GM18508 (cell line): Measurements from ENCODE around the gene ENOX2.

ENCODE experiments used
- ATAC-seq: cut with Tn5 transposase; IDR thresholded peaks from one replicate; pipeline ENCODE4 v1.9.1; 2021; ENCODE audit warnings: moderate number of reproducible peaks; ENCODE audit not compliant: insufficient read depth, unreplicated experiment

The ENOX2 gene

GRCh38 chrX:130771648-130772047 lies 131.4 kb downstream of the ENOX2 start:
- no peak for ATAC-seq

DNA sequence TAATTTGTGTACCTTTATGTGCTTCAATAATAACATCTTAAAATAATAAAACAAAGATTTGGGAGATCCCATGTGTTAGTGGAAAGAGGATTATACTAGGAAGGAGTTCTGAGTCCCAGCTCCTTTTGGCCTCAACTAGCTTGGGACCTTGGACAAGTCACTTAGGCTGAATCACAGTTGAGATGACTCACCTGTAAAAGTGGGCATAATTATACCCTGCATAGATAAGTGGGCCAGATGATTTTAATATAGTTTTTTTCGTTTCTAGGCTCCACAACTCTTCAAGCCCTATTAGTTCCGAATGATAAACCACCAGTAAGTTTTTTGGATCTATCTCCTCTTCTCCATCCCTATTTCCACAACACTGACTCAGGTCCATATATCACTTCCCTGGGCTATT lies 131.8 kb downstream of the ENOX2 start:
- no peak for ATAC-seq

GRCh38 chrX:130770615-130771014 lies 132.4 kb downstream of the ENOX2 start:
- ATAC-seq: no peak

GRCh38 chrX:130769835-130770234 lies 133.2 kb downstream of the ENOX2 start:
- no peak for ATAC-seq

DNA sequence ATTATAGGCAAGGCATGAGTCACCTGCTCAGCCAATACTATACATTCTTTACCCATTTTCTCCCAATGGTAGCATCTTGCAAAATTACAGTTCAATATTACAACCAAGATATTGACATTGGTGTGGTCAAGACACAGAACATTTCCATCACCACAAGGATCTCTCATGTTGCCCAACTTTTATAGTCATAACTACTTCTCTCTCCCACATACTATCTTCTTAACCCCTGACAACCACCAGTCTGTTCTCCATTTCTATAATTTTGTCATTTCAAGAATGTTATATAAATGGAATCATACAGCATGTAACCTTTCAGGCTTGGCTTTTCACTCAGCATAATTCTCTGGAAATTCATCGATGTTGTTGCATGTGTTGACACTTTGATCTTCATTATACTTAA lies 144.9 kb downstream of the ENOX2 start:
- ATAC-seq: no peak

DNA sequence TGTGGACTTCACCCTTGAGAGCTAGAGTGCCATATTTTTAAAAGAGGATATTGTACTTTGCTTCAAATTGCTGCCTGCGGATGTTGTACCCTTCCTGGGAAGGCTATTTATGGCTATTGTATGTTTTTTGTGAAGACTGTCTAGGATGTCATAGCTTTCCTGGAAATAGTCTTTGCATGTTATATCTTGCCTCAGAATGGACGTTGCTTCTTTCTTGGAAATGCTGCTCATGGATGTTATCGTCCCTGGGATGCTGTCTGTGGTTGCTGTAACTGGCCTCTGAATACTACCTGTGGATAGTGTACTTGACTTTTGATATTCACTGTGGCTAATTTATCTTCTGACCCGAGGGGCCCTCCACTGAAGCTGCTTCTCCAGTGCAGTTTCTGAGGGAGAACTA lies 146.8 kb downstream of the ENOX2 start:
- no peak for ATAC-seq

- no peak for ATAC-seq
These were observed 148.7 kb downstream of the ENOX2 start for GRCh38 chrX:130754353-130754752.

DNA sequence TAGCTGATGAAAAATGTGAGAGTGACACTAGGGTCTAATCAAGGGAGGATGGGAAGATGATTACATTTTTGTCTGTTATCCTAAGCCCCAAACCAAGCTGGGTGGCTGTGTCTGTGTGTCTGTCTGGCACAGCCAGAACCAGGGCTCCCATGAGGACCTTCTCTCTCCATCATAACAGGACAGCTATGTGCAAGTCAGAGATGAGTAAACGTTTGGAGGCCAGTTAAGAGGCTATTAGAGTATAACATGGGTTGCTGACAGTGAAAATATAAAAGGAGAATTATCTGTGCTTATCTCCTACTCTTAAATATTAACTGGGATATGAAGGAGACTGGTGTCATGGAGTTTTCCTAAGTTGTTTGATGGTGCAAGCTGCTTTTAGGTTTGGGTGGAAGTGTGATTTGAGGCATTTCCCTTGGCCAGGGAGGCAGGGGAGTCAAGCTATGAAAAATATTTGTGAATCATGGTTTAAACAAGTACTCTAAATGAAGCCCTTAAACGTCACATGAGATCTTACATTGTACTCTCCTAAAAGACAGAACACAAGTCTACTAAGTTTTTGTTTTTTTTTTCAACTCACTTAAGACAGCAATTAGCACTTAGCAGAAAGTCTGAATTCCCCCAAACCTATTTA lies 156.2 kb downstream of the ENOX2 start:
- no peak for ATAC-seq

DNA sequence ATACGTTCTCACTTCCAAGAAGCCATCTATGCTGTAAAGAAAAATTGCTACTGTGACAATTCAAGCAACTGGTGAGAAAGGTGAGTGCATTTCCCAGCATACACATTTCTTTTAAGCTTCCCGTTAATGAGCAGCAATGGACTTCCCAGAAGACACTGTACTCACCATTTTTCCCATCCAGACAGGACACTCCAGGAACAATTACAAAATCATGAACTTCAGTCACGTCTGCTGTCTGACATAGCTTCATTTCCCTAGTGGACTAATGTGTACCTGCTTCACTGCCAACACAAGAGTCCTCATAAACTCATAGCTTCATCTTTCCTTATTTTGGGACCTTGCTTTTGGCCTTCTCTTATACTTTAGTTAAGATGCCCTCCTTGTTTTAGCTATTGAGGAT lies 156.9 kb downstream of the ENOX2 start:
- ATAC-seq: no peak

GRCh38 chrX:130741584-130741983 lies 161.4 kb downstream of the ENOX2 start:
- no peak for ATAC-seq

GRCh38 chrX:130741151-130741550 lies 161.9 kb downstream of the ENOX2 start:
- ATAC-seq: no peak

DNA sequence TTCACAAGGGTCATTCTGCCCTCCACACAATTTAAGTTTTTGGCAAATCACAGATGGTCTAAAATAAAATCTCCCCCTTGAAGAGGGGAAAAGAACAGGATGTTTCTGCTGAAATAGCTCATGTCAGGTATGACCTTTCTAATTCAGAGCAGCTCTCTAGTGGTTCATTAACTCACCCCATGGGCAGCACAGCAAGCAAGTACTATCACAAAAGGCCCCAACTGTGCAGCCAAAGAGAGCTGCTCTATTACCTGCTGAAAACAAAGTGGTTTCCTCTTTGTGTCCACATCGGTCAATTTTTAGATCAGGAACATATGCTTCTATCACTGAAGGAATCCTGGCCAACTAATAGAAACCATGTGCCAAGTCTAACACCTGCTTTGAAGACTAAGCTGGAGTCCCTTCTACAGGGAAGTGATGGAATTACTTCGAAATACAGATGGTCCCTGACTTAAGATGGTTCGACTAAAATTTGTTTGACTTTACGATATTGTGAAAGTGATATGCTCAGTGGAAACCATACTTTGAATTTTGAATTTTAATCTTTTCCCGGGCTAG lies 164.3 kb downstream of the ENOX2 start:
- ATAC-seq: no peak

GRCh38 chrX:130734713-130735112 lies 168.3 kb downstream of the ENOX2 start:
- no peak for ATAC-seq

DNA sequence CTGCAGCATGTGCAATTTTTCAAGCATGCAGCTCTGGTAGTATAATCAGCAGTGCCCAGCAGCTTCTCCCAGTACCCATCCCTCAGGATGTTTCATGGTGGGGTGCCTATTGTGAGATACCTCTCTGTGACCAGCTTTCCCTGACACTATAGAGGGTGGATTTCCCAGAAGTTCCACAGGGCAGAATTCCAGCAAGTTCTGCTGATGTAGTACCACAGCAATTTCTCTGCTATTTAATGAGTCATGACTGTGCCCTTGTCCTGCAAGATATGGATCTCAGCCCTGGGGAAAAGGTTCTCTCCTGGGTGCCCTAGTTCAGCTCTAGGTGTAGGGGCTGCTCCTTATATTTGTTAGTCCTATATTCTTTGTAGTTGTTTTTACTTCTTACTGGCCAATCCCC lies 174.8 kb downstream of the ENOX2 start:
- ATAC-seq: no peak

GRCh38 chrX:130726661-130727060 lies 176.3 kb downstream of the ENOX2 start:
- no peak for ATAC-seq

DNA sequence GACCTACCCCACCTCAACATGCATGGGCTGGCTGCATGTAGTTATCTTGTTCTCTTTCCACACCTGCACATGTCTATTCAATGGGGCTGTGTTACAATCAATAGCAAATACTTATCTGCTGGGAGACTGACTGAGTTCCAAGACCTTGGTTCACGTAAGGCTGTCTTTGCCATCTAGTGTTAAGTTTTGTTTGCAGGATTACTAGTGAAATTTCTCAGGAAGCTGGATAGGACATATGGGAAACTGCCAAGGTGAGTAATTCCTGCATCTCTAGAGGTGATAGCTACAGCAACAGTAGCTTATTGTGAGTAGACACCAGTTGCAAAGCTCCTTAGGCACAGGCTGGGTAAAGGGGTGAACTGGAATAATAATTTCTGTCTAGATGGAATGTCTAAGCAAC lies 177.5 kb downstream of the ENOX2 start:
- ATAC-seq: no peak

DNA sequence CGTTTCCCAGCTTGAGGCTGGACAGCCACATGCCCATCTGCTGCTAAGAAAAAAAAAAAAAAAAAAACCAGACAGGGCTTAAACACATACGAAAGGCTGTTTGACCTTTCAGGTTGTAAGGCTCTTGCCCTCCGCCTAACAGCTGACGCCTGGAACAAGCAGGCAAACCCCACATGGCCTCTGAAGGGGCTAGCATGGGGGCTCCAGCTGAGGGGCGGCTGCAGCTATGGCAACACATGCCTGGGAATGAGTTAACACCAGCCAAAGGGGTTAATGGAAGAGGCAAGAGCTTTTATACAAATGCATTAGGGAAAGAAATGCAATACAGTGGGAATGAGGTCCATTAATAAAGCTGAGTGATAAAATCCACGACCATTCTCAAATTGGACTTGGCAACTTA lies 183.6 kb downstream of the ENOX2 start:
- ATAC-seq: no peak

GRCh38 chrX:130718137-130718536 lies 184.9 kb downstream of the ENOX2 start:
- no peak for ATAC-seq

DNA sequence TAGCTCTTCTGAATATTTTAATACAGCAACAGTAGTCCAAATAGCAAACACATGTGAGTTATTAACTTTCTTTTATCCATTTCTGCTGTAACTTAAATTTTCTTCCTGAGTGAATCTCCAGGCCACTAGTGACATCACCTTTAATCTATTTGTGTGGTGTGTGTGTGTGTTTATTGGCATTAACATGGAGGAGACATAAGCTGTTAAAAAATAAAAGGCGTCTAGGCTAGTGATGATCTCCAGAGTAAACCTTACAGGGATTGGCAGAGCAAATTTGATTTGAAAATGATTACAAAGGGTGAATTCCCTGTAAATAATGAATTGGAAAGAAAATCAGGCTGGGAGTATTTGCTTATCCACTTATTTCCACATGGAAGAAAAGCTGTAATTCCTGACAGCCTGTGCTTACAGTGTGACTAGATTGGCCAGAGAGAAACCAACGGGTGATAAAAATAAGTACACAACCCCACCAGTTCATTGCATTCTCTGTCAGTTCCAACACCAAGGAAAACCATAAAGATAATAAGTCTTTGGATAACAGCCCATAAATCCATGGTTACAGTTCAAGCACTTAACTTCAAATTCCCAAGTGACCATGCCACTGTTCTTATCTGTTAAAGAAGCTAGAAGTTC lies 186.1 kb downstream of the ENOX2 start:
- no peak for ATAC-seq

- no peak for ATAC-seq
These were observed 186.7 kb downstream of the ENOX2 start for GRCh38 chrX:130716346-130716745.

GRCh38 chrX:130715299-130715698 lies 187.7 kb downstream of the ENOX2 start:
- ATAC-seq: no peak

GRCh38 chrX:130714665-130715064 lies 188.3 kb downstream of the ENOX2 start:
- ATAC-seq: no peak
